Activated T-helper 9 cell treated with anti-CD3 and anti-CD28 coated beads, Interleukin-2, amount 50 U/mL, for 16 hours (primary cell): Measurements from ENCODE around the gene OSTF1.
A peak's percentile ranks its signal among the peaks of the same experiment; 100 is the strongest.

Experiments used
- DNase-seq: peaks from one replicate; pipeline ENCODE4 v3.0.0-alpha.2; 2020; ENCODE audit warnings: low read depth

OSTF1 gene

DNA sequence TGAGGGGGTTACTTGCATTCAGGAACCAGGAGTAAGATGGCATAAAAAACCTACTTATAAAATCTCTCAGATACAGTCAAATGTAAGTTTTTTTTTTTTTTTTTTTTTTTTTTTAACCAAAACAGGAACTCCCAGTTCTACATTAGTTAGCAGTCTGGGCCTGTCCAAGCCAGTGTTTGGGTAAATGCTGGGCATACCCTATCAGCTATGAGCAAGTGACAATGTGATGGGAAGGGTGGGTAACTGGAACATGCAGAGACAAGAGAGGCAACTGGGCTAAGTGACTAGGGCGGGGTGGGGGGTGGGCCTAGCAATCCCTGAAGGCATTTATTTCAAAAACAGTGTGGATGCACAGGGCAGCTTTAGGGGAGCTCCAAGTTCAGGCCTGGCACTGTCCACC lies 2.7 kb upstream of the OSTF1 start:
- DNase-seq, result no peak

DNA sequence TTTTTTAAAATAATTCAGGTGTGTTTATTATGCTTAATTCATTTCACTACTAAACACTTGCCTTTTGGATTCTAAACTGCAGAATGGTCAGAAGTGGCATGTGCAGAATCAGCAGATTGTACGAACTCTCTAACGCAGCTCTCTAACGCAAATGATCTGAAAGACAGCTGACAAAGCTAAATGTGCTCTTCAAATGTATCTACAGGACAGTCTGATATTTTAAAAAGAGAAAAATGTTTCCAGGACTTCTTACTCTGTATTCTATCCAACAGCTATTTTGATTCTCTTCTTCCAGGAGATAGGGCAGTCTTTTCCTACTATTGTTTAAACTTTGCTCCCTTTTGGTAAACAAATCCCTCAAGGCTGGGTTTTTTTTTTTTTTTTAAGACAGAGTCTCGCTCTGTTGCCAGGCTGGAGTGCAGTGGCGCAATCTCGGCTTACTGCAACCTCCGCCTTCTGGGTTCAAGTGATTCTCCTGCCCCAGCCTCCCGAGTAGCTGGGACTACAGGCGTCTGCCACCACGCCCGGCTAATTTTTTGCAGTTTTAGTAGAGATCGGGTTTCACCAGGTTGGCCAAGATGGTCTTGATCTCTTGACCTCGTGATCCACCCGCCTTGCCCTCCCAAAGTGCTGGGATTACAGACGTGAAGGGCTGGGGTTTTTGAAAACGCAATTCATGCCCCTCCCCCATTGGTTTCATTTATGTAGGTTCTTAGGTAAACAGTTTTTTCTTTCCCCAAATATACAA lies 1.6 kb upstream of the OSTF1 start:
- no peak for DNase-seq

DNA sequence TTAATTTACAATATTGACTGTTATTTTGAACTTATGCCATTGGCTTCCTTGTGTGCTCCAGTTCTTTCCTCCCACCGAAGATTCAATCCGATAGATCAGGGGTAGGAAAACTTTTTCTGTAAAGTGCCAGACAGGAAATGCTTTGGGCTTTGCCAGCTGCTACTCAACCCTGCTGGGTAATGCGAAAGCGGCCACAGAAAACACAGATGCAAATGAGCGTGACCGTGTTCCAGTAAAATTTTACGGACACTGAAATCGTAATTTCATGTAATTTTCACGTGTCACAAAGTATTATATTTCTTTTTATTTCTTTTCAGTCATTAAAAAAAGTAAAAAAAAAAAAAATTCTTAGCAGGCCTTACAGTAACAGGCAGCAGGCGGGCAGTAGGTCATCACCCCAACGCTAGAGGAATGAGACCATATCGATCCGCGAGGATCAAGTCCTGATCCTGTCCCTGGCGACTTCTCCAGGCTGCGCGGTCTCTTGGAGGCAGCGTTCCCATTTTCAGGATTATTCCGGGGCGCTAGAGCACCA lies 958 bp upstream of the OSTF1 start:
- peak; percentile 33 for DNase-seq

DNA sequence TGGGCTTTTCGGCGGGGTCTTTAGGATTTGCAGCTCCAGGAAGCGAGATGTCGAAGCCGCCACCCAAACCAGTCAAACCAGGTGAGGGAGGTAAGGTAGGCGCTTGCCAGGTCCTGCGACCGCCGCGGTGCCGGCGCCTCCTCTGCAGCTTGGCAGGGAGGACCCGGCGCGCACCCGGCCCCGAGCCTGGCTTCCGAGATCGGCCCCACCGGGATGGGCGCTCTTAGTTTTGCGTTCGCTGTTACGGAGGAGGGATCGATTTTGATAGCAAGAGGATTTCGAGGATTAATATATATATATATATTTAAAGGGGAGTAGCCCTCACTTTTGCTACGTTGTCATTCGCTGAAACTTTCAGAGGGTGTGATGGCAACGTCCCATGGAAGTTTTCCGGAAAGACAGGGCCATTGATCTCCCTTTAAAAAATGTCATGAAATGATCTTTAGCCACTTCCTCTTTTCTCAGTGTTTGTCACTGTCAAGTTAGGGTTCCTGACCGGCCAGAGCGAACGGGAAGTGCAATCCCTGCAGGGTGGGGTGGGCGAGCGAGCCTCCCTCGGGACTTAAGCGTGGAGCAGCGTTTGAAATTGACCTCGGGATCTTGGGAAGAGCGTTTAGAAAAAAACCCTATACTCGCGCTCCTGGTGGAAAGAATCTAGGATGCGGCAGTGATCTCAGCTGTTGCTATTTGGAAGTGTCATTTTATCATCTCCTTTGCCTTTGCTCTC lies 495 bp downstream of the OSTF1 start:
- DNase-seq, result no peak

DNA sequence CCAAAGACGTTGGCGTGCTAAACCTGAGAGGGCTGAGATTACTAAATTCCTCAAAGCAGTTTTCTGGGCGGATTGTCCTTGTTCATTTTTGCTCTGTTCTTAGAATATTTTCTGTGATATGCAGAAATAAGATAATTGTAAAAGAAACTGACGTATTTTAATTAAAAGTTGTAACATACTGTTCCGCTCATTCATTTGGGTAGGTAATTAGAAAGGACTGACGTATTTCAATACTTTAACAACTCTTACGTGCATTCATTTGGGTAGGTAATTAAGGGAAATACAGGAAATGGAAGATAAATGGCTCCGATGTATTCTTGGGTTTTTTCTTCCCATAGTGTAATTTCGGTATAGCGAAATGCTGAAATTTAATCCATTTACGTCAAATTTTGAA lies 1.1 kb downstream of the OSTF1 start:
- no peak for DNase-seq

DNA sequence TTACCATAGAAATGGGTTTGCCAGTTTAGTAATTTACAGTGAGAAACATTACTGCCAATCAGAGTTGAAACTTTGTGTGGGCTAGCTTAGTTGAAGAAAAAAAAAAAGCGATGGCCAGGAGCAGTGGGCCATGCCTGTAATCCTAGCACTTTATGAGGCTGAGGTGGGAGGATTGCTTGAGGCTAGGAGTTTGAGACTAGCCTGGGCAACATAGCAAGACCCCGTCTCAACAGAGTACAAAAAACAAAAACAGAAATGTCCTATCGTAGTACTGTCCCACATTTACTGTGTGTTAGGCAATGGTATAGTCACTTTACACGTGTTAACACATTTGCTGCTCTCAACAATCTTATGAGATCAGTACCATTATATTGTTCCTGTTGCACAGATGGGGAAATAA lies 2.3 kb downstream of the OSTF1 start:
- DNase-seq, result no peak

DNA sequence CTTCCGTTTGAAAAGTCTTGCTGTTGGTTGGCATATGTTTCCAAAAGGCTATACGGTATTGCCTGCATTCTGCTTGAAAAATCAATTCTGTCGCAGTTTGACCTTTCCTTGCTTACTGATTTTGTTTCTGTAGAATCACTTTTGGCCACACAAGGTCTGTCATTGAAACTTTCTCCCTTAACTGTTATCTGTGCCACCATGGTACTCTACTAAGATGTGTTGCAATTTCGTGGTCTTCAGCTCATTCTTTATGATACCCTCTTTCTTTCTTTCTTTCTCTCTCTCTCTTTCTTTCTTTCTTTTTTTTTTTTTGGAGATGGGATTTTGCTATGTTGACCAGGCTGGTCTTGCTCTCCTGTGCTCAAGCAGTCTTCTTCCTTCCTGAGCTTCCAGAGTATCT lies 4.5 kb downstream of the OSTF1 start:
- no peak for DNase-seq

DNA sequence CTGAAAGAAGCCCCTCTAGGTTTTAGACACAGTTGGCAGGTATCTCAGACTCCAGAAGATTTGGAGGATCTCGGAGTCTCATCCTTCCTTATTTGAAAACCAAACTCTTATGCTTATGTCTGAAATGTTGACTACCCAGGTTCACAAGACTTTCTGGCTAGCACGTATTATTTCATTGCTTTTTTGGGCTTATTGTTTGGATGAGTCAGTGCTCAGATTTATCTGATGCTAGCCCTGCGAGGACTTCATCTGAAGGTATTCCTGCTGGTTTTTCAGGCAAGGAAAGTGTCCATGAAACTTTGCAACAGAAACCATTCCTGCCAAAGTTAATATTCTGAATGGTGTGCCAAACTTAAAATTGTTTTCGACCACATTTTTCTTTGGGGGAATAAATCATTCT lies 8.5 kb downstream of the OSTF1 start:
- DNase-seq, result no peak

DNA sequence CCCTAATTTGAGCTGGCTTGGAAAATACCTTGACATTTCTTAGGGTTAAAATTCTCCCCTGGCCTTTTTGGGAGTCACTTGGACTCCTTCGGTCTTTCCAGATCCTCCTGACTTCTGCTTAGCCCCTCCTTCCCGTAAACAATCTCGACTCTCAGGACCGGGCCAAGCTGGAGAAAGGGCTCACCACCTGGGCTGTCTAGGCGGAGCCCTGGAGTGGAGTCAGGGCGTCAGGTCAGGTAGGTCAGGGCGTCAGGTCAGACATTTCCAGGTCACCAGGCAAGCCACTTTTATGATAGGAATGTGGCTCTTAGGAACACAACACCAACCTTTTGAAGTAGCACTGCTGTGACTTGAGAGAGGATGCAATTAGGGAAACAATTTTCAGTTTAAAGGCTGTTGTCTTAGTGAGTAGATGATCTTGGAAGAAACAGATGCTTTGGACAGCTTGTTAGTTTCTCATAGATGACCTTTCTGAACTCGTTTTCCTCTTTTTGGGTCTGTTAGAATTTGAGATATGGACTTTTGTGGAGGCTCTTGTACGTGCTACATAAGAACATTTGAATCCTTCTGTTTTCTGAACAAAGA lies 12.8 kb downstream of the OSTF1 start:
- no peak for DNase-seq

DNA sequence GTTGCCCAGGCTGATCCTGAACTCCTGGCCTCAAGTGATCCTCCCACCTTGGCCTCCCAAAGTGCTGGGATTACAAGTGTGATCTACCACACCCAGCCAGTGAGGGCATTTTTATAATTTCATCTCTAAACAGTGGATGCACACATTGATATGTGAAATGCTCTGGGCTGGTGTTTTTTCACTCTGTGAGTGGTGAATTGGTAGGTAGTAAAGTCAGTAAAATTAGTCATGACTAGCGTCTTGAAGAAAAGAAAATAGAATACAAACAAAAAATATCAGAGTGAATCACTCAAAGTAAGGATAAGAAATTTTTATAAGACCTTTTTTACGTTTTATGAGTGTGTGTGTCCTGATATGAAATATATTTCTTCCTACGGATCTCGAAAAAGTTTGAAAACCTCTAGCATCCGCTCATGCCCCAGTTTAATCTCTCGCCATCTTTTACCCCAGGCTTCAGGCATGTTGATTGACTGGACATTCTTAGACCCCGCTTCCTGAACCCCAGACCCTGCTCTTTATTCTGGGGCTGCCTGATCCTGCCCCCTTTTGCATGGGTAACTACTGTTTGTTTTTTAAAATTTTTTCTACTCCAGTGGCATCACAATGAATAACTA lies 14.0 kb downstream of the OSTF1 start:
- DNase-seq, result no peak

DNA sequence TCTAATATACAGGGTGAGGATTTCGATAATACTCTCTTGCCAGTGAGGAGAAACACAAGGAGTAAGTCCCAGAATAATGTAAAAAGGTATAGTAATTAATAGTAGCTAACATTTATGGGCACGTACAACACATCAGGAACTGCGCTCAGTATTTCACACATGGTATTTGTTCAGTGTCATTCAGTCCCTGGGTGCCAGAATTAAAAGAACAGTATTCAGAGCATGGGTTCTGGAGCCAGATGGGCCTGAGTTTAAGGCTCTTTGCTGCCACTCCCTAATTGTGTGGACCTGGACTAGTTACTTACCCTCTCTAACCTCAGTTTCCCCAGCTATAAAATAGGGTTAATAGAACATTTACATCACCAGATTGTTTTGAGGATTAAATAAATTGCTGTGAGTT lies 16.3 kb downstream of the OSTF1 start:
- no peak for DNase-seq

DNA sequence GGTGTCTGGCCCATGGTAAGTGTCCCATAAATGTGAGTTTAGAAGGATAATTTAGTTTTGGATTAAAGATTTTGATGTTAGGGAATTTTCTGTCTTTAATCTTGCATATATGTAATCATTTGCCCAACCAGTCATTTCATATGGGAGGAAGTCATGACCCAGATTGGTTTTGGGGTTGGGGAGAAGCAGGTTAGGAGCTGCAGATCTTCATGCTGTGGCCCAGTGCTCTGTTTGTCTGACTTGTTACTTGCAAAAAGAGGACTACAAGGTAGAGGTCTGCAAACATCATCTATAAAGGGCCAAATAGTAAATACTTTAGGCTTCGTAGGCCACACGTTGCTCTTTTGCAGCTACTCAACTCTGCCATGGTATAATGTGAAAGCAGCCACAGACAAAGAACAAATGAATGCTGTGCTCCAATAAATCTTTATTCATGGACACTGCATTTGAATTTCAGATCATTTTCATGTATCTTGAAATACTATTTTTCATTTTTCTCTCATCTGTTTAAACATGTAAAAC lies 16.8 kb downstream of the OSTF1 start:
- DNase-seq, result no peak

DNA sequence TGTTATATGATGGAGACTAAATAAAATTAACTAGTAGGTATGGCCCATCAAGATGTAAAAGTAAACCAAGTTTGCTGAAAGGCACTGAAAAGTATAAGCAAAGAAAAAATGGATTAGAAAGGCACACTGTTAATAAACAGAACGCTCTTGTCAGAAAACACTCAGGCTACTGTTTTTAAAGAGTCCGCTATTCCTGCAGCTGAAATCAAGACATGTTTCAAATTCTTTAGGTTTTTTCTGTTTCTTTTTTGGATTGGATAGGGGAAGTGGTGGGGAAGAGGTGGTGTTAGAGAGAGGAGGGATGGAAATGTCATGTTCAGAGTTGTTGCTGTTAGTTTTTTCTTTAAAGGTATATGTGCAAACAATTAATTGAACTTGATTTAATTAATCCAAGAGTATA lies 17.5 kb downstream of the OSTF1 start:
- no peak for DNase-seq

DNA sequence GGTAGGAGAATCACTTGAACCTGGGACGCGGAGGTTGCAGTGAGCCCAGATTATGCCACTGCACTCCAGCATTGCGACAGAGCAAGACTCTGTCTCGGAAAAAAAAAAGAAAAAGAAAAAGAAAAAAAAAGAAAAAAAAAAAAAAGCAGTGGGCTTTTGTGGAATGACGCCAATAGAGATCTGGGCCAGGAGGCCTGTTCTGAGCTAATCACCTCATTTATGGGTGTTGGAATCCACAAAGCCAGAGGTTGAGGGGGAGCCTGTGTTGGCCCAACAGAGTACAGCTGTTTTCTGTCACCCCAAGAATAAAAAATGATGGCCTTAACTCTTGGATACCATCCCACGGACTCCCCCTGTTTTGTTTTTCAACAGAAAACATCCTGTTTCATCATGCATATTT lies 18.5 kb downstream of the OSTF1 start:
- no peak for DNase-seq

DNA sequence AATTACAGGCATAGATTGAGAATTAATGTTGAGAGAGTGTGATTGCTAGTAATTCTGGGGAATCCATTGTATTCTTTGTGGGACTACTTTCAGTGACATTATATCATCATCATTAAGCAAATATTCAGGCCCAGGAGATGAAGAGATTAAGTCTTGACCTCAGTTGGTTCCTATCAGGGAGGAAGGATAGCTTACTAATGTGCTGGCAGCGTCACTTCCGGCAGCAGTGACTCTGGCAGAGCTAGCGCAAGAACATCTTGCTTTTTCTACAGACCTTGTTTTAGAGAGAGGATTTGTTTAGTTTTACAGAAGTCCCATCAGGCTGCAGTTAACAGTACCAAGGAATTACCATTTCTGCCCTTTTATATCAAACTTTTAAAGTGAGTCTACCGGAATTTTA lies 20.3 kb downstream of the OSTF1 start:
- DNase-seq, result no peak

DNA sequence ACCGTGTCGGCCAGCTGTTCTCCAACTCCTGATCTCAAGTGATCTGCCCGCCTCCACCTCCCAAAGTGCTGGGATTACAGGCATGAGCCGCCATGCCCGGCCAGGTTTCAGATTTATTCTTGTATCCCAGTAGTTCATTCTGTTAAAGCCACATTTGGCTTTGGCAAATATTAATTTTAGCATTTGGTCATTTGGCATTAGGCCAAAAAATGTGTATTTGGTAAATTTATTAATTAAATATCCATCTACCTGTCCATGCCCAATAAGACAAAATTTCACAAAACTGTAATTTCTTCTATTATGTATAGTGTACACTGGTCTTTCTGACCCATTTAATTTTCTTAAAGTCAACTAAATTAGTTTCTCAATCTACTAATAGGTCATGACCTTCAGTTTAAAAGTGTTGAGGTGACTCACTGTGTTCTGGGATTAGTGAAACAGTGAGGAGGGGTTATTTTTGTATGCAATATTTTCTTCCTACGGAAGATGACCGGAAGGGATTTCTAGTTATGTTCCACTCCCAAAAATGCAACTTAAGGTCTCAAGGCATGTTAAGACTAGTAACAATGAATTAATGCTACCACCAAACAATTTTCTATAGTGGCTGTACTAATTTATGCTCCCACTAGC lies 21.0 kb downstream of the OSTF1 start:
- DNase-seq, result no peak

DNA sequence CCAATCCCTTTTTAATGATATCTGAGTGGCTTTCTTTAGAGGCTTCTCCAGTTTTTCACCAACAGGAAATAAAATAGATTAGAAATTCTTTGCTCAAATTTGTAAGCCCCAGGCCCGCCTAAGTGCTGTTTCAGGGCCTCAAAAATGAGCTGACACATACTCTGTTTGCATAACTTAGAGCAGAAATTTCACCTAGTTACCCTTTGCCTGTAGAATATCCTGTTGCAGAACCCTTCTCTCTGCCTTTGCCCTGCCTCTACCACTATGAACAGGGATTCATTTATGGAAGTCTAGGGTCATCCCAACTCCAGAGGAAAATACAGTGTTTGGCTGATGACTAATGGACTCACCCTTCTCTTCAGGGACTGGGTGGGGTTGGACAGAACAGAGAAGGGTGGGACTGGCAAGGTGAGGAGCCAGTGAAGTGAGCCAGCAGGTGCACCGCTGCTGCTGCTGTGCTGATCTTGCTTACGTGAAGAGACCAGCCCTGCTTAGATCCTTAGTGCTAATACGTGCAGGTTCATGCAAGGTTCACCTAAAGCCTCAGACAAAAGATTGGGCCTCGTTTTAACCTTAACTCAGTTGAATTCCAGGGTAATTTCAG lies 22.8 kb downstream of the OSTF1 start:
- DNase-seq, result no peak

DNA sequence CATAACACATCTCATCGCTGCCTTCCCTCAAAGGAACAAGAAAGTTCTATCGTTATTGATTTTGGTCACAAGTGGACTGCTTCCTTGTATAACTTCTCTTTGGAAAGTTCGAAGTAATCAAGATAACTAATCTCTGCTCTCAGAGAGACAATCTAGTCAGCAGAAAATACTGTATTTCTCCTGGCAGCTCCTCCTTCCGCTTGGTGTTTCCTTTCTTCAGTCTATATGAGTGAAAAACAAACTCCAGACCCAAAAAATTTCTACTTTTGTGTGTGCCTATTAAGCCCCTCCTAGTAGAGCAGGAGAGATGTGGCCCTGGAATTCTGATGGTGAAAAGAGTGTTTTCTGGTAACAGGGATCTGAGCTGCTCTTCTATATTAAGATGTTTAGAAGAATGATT lies 24.5 kb downstream of the OSTF1 start:
- DNase-seq, result no peak

DNA sequence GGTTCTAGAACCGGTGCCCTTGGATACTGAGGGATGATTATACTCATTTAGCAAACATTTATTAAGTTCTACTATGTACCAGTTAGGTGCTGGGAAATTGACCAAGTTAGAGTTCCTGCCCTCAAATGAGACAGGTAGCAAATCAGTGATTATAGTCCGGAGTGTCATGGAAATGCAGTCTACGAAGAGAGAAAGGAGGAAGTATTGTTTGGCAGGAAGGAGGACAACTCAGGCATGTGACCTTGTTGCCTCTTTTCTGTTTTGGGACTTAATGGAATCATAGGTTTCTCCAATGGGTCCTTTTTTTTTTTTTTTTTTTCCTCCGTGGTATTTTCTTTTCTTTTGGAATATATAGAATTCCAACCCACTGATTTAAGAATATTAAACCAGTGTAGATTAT lies 28.0 kb downstream of the OSTF1 start:
- no peak for DNase-seq

DNA sequence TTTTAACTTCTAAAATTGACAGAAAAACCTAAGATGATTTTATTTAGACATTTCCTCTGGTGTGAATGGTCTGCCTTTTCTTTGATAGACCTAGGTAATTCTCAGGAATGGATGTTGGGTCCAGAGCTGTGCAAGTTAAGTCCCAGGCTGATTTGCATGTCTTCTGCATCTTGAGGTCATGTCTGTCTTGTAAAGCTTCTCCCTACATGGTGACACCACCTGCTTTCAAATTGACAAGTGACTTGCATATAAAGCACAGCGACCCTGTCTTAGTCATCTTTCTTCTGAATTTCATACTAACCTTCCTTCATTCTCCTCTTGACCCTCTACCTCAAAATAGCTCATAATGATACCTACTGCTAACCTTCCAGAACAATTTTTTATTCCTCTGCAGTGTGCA lies 29.2 kb downstream of the OSTF1 start:
- DNase-seq, result no peak

DNA sequence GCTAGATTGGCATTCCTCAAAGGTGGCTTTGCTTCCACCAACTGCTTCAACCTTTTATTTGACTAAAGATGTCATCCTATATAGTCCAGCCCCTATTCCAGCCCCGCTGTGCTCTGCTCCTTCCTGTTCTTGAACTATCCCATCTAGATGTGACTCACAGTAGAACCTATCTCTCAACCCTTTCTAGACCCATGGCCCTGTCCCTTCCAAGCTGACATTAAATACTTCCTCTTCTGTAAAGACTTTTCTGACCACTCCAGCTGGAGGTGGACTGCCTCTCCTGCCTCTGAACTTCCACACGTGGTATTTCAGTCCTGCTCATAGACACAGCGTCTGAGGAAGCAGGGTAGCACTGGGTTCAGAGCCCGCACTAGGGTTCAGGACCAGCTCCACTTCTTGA lies 32.4 kb downstream of the OSTF1 start:
- DNase-seq, result no peak
